ENCODE results near the gene NOS1. TPM values are rescaled to one million over a fixed set of nuclear protein-coding genes. Genes with fewer than 3 reads are reported as not detected.
A peak's percentile ranks its signal among the peaks of the same experiment; 100 is the strongest.
"Not testable (repeated sequence)": the region's sequence is repeated elsewhere in the genome, so short reads cannot be mapped to it uniquely, and the experiment has no call there.

Gene NOS1
- total RNA-seq, 1 experiment from 2014 or later = not detected

DNA sequence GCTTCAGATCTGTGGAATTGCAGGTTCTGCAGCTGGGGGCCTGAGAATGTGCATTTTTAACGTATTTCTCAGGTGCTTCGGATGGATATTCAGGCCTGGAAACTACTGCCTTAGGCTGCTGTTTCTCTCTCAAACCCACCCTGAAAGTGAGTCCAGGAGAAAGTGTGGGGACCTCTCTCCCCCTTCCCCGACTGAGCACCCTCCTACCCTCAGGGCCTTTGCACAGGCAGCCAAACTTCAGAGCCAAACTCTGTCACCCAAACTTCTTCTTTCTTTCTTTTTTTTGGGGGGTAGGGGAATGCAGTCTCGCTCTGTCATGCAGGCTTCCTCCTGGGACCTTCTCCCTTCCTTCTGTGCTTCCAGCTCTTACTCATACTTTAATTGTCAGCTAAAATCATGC is 88.7 kb downstream of the NOS1 start:
- DNase-seq (ENCODE audit: low read depth) = no peak

- no peak for DNase-seq (ENCODE audit: low read depth)
Observed at GRCh38 chr12:117262749-117263148, 98.7 kb downstream of the NOS1 start.

DNA sequence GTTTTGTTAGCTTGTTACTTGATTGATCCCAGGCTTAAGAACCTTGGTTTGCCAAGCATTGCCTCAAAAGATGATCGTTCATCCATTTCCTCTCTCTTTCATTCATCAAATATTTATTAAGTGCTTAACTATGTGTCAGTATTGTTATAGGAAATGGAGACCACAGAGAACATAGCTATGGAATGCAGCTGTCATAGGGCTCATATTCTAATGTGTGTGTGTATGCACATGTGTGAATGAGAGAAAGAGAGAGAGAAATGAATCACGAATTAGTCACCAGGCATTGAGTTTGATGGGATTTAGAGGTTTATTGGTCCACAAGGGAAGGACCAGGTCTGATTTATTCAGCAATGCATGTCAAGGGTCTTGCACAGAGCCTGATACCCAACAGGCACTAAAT is 100.2 kb downstream of the NOS1 start:
- DNase-seq (ENCODE audit: low read depth) = peak; percentile 72

- DNase-seq (ENCODE audit: low read depth) = no peak
Observed at GRCh38 chr12:117255386-117255785, 106.0 kb downstream of the NOS1 start.

GRCh38 chr12:117243488-117243887 is 117.9 kb downstream of the NOS1 start:
- DNase-seq (ENCODE audit: low read depth) = no peak

GRCh38 chr12:117241697-117242096 is 119.7 kb downstream of the NOS1 start:
- DNase-seq (ENCODE audit: low read depth) = no peak

DNA sequence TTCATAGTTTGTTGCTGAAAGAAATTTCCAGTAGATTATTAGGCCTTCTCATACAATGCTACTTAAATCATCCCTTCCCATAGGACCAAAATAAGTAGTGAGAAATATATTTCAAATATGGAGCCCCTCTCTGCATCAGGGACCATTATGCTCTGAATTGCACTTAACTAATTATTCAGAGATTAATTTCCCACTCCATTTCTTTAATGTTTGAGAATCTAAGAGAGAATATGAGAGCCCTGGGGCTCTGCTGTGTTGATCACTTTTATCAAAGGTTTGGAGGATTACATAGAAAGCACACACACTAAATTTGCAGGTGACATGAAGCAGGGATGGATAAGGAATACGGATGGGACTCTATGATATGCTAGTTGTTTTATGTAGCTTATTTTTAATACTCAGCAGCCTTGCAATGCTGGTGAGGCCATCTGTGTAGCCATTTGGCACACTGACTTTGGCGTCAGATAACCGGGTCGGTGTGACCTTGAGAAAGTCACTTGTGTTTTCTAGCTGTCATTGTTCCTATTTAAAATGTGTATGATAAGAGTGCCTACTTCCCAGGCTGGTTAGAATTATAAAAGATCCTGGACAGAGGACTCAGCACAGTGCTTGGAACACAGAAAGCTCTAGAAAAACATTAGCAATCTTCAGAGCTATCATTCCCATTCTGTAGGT is 121.2 kb downstream of the NOS1 start:
- DNase-seq (ENCODE audit: low read depth) = no peak

- peak; percentile 52 for DNase-seq (ENCODE audit: low read depth)
Observed at GRCh38 chr12:117236456-117237001, 124.9 kb downstream of the NOS1 start.

DNA sequence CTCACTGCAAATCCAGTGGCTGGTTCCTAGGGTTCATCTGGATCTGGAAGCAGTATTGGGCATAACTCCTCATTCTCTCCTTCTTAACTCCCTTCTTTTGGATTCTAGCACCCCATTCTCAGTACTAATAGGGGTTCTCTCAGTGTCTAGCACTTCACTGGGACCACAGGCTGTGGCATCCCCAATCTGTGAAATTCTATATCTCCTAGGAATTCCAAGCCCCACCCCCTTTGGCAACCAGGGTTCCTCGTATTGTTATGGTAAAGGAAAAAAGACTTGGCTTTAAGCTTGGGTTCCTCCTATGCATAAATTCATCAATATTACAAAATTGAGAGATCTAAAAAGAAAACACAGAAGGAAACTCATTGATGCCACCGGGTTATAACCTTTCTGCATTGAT is 126.2 kb downstream of the NOS1 start:
- DNase-seq (ENCODE audit: low read depth) = no peak

DNA sequence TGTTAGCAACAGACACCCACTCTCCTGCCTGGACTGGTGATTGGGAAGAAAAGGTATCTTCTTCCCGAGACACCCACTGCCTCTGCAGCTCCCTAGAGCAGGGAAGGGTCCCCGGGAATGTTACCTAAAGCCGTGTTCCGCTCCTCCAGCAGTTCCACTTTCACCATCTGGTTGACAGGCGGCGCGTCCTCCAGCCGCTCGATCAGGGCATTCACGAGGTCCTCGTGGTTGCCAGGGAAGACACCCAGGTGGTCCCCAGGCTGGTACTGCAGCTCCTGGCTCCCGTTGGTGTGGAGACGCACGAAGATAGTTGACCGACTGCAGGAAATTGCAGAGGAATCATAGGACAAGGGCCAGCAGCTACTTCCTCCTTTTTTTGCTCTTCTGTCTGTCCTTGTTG is 127.0 kb downstream of the NOS1 start:
- DNase-seq (ENCODE audit: low read depth) = no peak

DNA sequence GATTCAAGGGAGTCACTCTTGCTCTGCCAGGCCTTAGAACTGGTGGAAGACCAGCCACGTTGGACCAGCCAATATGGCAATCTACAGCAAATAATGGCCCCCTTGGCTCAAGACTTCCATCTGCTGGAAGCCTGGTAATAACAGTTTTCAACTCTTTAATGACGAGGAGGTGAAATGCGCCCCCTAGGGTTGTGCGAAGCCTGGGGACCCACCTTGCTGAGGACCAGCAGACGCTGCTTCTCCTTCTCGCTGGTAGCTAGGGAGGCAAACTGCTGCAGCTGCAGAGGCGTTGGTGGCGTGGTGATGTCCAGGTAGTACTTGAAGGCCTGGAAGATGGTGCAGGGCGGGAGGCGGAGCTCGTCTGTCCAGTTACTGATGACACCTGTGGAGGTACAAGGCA is 129.7 kb downstream of the NOS1 start:
- DNase-seq (ENCODE audit: low read depth) = peak; percentile 8

DNA sequence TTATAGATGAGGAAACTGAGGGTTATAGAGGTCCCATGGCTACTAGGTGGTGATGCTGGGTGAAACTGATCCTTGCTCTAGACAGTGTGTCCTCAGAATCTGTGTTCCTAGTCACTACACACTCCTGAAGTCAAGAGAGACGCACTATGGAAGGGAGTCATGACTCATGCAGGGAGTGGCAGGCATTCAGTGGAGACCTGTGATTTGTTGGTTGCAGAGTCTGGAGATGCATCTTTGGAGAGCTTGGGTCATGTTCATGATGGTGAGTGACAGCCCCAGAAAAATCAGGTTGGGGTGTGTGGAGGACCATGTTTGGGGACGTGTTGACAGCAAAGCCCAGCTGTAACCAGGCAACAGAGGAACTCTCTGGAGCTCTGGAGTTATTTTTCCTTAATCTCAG is 133.2 kb downstream of the NOS1 start:
- peak; percentile 19 for DNase-seq (ENCODE audit: low read depth)

DNA sequence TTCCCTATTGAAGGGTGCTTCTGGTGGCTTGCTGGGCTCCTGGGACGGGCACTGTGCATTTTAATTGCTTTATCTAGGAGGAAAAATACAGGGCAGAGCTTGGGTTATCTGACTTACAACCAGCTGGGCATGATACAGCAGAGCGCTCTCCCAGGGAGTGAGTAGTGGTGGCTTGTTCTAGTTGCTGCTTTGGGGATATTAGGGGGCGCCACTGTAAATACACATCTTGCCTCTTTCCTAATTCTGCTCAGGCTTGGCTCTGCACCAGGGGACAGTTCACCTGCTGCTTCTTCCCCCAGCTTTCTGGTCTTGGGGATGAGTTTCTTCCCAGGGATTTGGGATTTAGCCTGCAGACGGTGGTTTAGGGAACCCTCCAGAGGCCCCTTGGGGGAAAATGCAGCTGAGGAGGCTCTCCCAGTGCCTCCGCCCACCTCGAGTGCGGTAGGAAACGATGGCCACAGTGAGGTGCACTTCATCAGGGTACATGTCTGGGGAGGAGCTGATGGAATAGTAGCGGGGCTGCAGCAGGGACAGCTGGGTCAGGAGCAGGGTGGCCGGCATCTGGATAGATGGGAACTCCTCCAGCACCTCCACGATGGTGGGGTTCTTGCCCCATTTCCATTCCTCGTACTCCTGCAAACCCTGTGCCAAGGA is 134.3 kb downstream of the NOS1 start:
- DNase-seq (ENCODE audit: low read depth) = no peak

DNA sequence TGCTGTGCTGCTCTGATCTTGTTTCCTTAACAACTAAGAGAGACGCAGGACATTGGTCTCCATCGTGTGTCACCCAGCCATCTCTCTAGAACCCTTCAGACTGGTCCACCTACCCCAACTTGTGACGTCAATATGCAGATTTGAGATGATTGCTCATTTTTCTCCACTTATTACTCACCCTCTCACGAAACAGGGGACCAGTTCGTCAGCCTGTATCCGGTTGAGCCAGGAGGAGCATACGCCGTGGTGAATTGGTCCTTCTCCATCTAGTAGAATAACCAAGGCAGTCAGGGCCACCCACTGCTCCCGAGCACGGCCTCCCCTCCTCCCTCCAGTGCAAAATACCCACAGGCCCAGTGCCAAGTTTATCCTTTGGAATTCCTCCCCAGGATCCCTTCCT is 134.9 kb downstream of the NOS1 start:
- no peak for DNase-seq (ENCODE audit: low read depth)

- DNase-seq (ENCODE audit: low read depth) = no peak
Observed at GRCh38 chr12:117225179-117225578, 136.2 kb downstream of the NOS1 start.

DNA sequence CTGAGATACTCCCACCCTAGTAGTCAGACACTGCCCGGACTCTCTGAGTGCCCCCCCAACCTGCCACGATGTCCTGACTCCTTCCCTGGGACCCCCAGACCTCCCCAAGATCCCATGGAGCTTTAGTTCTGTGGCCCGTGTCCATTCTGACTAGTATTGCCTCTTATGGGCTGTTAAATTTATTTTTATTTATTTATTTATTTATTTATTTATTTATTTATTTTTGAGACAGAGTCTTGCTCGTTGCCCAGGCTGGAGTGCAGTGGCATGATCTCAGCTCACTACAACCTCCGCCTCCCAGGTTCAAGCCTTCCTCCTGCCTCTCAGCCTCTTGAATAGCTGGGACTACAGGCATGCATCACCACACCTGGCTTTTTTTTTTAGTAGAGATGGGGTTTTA is 140.5 kb downstream of the NOS1 start:
- not testable (repeated sequence) for DNase-seq (ENCODE audit: low read depth)

DNA sequence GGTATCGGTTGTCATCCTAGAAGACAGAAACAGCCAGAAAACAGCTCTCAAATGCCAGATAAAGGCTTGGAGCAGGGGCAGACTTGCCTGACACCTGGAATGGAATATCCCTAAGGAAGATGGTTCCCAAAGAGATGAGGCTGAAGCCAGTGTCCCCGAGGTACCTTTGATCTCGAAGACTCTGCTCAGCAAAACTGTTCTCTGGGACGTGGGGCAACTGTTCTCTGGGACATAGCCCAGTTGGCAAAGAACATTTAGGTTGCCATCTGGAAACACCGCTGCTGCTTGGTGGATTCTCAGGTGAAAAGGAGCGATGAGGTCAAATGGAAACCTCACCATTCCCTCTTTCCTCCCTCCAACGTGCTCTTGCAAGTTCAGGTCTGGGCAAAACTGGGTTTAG is 143.3 kb downstream of the NOS1 start:
- DNase-seq (ENCODE audit: low read depth) = no peak

- DNase-seq (ENCODE audit: low read depth) = no peak
Observed at GRCh38 chr12:117216686-117217085, 144.7 kb downstream of the NOS1 start.

- no peak for DNase-seq (ENCODE audit: low read depth)
Observed at GRCh38 chr12:117214797-117215196, 146.6 kb downstream of the NOS1 start.

DNA sequence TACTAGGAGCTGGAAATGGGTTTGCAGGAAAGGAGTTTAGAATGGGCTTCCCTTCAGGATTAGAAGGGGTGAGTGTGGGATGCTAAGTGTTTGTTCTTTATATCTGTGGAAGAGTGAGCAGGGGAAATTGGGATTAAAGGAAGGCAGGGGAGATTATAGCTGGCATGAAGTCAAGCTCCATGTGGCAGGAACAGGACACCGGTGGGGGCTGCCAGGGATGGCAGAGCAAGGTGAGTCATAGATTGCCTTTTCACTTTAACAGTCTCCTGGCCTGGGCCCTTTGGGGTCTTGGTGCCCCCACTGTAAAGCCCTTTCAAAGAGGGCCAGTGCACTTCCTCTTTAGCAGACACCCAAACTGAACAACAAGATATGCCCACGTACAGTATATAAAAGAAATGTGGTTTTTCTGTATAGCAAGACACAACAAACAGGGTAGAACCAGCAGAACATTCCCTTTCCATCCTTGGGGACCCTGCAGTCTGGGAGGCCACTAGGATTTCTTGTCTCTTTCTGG is 148.1 kb downstream of the NOS1 start:
- DNase-seq (ENCODE audit: low read depth) = no peak

DNA sequence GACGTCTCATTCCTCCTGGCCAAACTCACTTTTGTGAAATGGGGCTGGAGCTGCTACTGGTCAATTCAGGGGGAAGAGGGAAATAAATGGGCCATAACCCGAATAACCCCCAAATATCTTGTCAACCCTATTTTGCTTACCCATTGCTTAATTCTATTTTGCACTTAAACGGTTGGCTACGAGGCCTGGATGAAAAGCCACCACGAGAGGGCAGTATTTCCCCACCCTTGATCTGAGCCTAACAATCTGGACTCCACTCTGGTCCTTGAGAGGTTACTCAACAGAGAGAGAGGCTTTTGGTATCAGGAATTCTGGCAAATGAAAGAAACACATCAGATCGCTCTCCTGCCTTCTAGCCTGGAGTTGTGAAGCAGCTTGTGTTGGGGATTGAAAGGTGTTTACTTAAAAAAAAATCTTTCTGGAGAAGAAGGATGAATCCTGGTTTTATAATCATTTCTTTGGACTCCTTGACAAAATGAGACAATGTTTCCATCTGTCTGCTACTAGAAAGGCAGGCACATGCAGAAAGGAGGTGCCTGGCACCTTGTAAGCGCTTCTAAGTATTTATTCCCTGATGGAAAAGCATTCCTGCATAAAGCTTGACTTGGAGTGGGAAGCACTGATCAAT is 148.7 kb downstream of the NOS1 start:
- DNase-seq (ENCODE audit: low read depth) = peak; percentile 62

GRCh38 chr12:117210266-117210918 is 151.0 kb downstream of the NOS1 start:
- DNase-seq (ENCODE audit: low read depth) = no peak
